GM18508 (cell line): ENCODE data around the gene SLC4A5.
"Not testable (repeated sequence)": the region's sequence is repeated elsewhere in the genome, so short reads cannot be mapped to it uniquely, and the experiment has no call there.

Experiments used
- ATAC-seq: cut with Tn5 transposase; IDR thresholded peaks from one replicate; pipeline ENCODE4 v1.9.1; 2021; ENCODE audit warnings: moderate number of reproducible peaks; ENCODE audit not compliant: insufficient read depth, unreplicated experiment

Gene SLC4A5

DNA sequence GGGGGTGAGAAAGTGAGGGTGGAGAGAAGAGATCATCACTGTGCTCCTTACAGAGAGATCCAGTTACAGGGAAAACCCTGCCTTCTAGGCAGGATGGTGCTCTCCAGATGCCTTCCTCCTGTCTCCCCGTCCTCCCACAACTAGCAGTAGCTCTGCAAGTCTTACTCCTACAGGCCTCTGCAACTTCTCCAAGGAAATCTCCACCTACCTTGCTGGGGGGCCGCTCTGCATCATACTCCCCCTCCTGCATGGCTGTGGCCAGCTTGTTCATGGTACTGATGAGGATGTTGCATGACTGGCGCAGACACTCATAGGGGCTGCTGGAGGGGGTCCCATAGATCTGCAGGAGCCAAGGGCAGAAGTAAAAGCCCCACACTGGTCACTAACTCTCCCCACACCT, 22.8 kb upstream of the SLC4A5 start:
- ATAC-seq, result no peak

DNA sequence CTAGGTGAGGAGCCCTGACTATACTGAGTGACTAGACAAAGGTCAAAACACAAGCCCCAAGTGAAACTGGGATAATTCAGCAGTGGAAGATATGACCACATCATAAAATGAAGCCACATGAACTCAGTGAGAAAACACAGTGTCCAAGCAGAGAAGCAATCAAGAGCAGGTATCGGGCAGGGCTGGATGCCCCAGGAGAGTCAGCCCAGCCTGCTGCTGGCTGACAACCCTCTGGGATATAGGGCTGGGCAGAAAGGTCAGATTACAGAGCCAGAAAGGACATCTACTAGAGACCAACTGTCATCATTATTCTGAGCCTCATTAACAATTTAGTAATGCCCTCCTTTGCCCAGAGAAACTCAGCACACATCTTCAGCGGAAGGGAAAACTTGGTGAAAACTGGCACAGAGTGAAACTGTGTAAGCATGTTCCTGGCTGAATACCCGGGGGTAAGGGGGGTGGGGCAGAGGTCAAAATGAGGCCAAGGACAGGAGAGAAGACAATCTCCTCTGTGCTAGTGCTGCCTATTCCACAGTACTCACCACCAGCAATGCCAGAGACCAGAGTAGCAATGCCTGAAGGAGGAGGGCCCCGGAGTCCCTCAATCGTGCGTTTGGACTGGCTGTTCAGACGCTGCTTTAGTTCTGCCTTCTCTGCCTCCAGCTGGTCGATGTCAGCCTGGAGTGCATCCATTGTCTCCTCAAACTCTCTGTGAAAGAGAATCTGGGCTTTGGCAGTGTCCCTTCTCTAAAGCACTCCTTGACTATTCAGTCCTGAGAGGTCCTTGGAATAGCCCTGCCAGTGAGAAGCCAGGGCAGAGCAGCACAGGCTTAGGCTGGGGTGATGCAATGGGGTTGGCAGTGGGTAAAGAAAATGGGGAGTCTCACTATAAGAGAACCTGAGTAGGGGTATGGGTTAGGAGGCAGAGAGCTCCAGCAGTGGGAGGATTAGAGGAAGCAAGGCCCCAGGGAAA, 21.6 kb upstream of the SLC4A5 start:
- ATAC-seq, result no peak

DNA sequence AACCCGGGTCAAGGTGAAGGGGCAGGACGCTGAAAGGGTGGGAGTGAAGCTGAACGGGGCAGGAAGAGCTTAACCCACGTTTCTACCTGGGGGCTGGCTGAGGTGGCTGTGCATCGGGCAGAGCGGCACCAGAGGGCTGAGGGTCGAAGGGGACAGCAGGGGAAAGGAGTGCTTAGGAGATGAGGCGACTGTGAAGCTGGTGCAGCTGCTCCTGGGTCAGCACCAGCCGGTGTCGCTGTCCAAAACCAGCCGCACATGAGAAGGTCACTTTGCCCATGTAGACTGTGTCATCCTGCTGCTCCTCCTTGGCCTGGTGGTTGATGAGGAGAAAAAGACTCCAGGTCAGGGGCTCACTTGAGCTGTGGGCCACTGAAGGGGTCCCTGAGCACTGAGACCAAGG, 18.1 kb upstream of the SLC4A5 start:
- no peak for ATAC-seq

DNA sequence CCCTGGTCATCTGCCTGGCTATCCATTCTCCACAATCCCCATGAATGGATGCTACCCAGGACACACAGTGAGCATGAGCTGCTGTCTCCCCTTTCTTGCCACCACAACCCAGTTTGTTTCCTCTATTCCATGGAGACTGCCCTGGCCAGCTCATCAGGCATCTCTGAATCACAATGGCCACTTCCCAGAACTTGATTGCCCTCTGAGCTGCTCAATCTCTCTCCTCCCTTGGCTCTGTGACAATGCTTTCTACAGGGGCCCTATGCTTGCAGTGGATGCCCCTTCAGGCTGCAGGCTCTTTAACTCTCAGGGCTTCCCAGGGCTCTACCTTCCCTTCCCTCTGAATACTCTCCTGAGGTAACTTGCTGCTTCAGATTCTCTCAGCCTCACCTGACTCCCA, 14.4 kb upstream of the SLC4A5 start:
- ATAC-seq, result no peak

DNA sequence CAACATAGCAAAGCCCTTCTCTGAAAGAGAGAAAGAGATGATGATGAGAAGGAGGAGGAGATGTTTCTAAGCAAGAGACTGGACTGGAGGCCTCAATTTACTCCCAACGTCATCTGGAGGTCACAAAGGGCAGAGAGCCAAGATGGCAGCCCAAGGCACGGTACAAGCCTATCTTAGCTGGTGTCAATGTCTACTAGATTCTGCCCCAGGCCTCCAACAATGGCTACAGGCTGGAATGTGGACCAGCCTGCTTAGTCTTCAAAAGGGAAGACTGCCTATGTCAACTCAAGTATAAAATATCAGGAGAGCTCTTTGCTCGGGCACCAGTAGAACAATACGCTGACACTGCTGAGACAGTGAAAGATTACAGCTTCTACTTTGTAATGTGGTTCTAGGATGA, 6.7 kb upstream of the SLC4A5 start:
- no peak for ATAC-seq

DNA sequence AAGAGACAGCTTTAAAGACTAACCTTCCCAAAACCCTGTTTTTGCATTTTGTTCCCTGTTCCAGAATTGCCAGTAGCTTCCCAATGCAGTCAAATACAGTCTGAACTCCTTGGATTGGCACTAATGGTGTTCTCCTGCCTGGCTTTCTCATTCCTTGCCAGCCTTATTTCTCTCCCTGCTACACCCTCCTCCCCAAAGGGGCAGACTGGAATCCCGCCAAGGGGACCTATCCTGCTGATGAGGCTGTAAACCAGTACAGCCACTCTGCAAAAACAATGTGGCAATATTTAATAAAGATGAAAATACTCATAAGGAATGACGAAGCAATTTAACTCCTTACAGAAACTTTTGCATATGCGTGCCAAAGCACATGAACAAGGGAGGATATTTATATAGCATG, 4.5 kb upstream of the SLC4A5 start:
- ATAC-seq, result no peak

DNA sequence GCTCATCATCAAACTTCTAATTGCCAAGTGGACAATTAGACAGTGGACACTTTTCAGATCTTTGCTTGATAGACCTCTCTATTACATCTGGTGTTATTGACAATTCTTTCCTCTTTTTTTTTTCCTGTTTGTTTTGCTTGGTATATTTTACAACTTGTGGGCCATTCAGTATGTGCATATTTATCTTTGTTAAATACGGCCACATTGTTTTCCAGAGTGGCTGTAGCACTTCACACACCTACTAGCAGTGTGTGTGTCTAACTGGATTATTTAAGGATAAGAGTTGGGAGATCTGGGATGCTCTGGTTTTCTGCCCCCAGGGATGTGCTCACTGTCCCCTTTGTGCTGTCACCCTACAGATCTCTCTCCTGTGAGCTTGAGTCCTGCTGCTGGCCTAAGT, 4.1 kb upstream of the SLC4A5 start:
- no peak for ATAC-seq

DNA sequence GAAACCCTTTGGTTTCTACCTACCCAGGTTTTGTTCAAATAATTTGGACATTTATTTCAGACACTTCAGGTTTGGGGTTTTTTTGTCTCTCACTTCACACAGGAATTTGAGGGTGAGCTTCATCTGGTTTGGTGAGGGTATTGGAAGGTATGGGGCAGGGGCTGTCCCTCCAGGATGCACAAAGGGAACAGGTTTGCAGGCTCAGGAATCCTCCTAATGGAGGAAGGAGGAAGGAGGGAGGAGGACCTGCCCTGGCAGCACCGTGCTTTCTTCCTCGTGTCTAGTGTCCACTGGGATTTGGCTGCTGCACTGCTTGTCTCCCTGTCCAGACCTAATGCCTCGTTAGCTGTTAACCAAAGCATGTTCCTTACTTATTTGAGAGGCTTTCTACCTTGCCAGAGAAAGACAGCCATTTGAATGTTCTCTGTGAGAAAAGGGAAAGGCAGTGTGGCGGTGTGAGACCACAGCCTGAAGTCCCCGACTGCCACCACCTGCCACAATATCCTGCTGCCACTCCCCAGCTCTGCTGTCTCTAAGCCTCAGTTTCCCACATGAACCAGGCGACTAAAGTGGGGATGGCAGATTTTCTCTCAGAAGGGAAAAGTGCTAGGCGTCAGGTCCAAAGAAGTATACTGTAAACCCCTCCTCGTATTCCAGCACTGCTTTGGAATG, 2.2 kb upstream of the SLC4A5 start:
- ATAC-seq, result no peak

DNA sequence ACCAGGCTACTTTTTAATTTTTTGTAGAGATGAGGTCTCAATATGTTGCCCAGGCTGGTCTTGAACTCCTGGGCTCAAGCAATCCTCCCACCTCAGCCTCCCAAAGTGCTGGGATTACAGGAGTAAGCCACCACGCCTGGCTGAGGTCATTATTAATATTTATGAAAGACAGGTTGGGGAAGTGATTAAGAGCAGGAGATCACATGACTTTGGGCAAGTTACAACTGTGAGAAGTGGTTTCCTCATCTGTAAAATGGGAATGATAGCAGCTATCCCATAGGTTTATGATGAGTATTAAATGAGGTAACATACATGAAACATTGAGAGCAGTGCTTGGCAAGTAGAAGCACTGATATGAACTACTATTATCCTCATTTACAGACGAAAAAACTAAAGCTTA, 7.0 kb downstream of the SLC4A5 start:
- not testable (repeated sequence) for ATAC-seq

DNA sequence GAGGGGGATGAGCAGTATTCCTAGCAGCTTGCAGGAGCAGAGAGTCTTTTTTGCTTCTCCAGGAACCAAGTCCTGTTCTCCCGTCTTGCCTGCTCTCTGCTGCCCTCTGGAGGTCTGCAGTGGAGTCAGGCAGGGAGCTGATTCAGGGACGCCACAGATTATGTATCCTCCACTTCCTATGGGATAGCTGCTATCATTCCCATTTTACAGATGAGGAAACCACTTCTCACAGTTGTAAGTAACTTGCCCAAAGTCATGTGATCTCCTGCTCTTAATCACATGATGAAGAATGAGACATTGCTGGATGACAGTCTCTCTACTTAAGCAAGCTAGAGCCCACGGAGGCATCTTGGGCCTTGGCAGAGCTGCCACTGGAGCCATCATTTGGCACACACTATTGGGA, 8.3 kb downstream of the SLC4A5 start:
- ATAC-seq, result no peak

DNA sequence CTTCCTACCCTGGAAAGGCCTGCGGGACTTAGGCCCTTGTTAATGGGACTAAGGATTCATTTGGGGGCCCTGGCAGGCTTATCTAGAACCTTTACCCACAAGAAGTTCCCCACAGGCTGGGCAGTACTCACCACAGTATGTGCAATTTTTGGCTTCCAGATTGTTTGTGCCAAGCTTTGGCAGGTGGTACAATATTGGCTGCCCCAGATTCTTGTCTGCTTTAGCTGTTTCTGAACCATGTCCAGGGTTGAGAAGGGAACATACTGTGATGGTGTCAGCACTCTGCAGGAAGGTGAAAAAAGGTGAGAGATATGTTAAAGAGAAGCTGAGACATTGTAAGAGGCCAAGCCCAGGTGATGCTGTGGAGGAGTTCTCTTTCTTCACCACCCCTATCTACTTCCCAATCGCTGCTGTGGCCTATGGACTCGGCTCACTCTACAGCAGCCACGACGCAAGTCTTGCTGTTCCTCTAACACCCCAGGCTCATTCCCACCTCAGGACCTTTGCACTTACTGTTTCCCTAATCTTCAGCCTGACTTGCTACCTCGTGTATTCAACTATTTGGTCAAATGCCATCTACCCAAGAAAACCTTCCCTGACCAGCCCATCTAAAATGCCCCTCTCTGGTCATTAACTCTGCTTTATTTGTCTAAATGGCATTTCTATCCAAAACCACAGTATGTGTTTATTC, 9.2 kb downstream of the SLC4A5 start:
- no peak for ATAC-seq

DNA sequence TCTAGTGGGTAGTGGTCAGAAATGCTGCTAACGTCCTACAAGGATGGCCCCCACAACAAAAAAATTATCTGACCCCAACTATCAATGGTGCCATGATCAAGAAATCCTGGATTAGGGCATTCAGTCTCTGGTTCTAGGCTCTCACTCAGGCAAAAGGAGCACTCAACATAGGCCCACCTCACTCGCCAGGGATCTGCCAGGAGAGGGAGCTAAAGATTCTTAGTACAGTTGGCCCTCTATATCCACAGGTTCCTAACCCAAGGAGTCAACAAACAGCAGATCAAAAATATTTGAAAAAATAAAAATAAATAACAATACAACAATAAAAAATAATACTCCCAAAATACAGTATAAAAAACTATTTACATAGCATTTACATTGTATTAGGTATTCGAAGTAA, 10.0 kb downstream of the SLC4A5 start:
- no peak for ATAC-seq

DNA sequence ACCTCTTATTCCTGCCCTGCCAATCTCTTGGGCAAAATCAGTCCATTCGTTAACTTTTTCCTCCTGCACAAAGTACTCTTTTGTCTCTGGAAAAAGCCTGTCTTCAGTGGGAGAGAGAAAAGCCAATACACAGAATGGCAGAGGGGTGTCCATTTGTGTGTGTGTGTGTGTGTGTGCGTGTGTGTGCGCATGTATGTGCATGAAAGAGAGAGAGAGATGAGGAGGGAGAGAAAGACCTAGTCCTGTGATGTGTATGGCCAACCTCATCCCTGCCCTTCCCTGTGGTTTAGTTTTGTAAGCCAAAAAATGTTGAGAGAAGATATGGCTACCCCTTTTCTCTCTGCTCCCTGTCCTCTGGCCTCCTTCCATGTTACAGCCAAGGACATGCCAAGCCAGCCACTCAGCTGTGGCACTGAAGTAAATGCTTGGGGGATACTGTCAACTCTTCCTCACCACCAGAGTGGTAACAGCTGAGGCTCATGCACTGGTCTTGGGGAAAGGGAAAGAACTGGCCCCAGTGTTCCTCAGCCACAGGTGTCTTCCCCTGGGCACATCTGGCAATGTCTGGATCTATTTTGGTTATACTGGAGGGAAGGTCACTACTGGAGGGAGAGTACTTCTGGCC, 10.6 kb downstream of the SLC4A5 start:
- no peak for ATAC-seq

DNA sequence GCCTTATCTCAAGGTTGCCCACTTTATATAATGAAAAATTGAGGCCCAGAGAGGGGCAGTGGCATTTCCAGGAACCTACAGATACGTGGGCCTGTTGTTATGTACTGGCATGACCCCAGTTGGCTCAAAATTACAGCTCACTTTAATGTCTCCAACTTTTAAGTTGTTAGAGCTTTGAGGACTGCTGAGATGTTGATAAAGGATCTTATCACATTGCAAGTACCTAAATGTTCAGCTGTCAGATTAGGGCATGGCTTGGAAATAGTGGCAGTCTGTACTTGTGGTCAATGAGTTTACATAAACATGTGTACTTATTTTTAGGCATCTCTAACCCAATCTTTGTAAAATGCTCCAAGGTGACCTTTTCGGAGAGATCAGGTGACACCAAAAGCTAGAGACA, 14.6 kb downstream of the SLC4A5 start:
- ATAC-seq, result no peak

DNA sequence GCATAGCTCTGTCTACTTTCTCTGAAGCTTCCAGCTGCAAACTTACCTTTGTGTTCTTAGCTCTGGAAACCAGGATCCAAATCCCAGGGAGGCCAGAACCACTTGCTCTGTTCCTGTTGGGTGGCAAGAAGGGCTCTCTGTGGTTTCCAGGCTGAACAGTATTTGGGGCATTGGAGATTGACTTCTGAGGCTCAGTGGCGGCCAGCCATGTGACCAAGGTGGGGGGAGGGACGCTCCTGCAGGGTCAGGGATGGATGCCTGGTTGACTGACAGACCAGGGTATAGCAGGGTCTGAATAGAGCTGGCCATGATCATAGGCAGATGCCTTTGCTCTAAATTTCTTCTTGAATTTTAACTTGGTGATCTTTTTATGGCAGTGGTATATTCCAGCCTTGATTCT, 15.1 kb downstream of the SLC4A5 start:
- no peak for ATAC-seq

DNA sequence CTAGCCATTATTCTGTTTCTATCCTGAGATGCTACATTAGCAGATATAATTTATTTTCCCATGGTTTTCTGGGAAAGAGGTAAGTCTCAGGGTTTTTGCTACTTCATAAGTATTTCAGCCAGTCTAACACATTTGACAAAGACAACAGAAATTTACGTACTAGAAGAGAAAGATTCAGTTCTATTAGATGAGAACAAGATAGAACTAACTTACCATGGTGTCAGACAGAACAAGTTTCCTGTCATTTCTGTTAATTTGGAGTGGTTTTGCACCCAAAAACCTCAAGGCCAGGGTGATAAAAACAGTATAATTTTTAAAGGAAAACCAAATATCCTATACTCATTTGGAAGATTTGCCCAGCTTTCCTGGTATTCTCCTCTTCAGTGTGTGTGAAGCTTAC, 15.6 kb downstream of the SLC4A5 start:
- no peak for ATAC-seq

DNA sequence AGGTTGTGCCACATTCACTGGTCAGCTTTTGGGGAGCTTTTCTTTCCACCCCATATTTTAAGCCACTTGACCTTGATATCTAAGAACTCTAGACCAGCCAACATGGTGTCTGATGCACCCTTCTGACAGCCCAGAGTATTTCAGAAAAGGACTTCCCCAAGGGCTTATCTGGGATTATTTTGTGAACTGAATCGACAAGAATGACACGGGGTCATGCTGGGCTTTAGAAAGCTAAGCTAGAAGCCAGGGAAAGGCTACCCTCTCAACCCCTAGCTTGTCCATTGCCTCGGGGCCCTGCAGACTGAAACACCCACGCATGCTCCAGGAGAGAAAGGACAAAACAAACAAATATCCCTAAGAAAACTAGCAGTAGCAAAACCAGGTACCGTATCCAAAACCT, 16.0 kb downstream of the SLC4A5 start:
- no peak for ATAC-seq

DNA sequence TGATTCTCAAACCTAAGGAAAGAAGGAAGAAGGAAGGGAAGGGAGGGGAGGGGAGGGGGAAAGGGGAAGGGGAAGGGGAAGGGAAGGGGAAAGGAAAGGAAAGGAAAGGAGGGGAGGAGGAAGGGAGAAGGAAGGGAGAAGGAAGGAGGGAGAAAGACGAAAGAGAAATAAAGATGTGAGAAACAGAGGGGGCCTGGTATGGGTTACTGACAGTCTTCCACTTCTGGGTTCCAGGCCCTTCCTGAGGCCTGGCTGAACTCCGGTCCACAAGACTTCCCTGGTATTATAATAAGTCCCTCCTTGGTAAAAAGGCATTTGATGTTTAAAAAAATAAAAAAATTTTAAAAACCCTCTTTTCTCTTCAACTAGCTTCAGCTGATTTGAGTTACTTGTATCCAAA, 17.4 kb downstream of the SLC4A5 start:
- no peak for ATAC-seq

DNA sequence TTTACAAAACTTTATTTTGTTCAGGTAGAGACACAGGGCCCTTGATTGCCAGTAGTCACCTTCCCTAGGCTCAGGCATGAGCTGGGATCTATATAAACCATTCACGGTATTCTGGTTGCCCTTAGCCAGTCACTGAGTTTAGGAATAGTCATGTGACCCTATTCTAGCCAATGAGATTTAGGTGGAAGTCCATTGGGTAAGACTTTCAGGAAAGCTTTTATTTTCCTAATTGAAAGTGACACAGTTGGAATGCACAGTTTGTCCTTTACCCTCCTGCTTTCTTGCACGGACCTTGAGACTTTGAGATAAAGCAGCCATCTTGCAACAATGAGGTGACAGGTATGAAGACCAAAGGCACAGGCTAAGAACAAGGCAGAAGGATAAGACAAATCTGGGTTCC, 21.5 kb downstream of the SLC4A5 start:
- ATAC-seq, result no peak

DNA sequence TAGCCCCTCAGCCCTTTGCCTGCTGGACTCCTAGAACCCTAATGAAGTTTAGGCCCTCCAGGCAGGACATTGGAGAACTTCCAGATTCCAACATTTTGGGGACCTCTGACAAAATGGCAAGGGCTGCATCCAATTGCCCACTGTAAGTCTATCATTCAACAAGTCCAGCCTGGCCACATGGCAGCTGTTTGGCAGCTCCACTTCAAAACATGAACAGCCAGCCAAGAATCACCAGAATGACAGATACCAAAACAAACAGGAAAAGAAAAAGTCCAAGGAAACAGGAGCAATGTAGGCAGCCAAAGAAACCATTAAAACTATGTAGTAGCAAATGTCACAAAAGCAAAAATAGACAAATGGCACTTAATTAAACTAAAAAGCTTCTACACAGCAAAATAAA, 25.5 kb downstream of the SLC4A5 start:
- ATAC-seq, result no peak
